Inflammatory macrophage treated with lipopolysaccharide for 4 hours (primary cell): Measurements from ENCODE around the gene WFDC12.

Experiments used
- DNase-seq: peaks from one replicate; pipeline ENCODE4 v3.0.0-alpha.2; 2020

Gene WFDC12

GRCh38 chr20:45087814-45088213, 36.5 kb downstream of the WFDC12 start:
- no peak for DNase-seq

- peak; percentile 81 for DNase-seq
Measured at GRCh38 chr20:45087097-45087790, 37.0 kb downstream of the WFDC12 start.

DNA sequence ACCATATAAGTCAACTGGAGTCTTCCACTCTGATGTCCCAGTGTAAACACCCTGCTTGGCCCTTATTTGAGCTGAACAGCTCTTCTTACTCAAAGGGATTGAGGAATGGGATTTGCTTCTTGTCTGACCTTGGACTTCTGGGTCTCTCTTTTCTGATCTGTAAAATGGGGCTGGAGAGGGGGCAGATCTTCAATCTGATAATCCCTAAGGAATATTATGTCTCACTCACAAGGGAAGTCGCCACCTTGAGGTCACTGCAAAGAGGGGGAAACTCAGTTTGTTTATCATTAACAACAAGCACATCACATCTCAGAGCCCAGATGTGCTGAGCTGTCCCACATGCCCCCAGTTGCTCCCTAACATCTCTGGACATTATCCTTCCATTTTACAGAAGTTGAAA, 38.4 kb downstream of the WFDC12 start:
- no peak for DNase-seq

DNA sequence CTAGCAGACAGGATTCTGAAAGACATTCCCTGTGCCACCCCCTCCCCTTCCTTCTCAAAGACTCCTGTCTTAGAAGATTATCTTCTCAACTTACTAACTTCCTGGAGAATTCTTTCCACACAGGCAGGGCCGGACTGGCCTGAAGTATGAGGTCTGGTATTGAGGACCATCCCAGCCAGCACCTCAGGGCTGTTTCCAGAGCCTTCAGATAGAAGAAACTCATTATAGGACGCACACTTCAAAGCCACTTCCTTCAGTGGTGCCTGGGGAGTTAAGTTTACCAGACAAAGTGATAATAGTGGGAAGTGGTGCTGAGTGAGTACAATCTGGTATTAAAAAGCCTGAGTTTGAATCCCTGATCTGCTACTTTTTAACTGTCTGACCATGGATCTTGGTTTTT, 39.0 kb downstream of the WFDC12 start:
- DNase-seq = no peak

GRCh38 chr20:45083127-45083526, 41.1 kb downstream of the WFDC12 start:
- no peak for DNase-seq

DNA sequence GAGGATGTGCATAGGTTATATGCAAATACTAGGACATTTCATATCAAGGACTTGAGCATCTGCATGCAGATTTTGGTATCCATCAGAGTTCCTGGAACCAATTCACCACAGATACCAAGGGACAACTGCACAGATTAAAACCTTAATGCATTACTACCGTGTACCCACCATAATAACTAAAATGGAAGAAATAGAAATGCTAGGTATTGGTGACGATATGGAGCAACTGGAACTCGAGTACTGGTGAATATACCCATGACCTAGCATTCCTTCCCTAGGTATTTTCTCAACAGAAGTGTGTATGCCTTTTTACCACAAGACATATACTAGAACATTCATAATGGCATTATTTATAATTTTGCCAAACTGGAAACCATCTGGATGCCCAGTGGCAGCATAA, 41.8 kb downstream of the WFDC12 start:
- DNase-seq = no peak

DNA sequence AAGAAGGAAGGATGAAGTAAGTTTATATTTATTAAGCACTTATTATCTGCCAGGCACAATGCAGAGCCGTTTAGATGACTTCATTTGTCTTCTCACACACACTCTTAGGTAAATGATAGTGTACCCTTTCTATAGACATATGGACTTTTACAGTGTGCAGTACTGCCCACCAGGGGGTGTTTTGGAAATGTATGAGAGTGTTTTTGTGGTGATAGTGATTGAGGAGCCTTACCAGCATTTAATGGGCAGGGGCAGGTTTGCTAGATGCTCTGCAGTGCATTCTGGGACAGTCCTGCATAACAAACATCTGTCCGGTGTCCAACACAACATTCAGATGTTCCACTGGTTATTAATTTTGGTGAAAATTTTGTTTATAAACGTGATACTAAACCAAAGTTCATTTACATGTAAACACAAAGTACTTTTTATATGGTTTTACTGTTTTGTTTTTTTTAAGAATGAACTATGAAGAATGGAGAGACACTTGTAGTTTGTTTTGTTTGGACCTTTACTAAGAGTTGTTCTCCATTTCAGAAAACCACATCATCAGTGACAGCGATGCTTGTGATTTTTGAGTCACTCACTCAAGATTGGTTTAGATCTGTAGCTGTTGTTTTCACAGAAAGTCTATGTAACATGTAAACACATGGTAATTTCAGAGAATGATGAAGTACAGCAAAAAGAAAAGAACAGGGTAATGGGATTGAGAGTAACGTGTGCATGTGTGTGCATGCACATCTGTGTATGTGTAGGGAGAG, 43.2 kb downstream of the WFDC12 start:
- peak; percentile 52 for DNase-seq

- no peak for DNase-seq
Measured at GRCh38 chr20:45077559-45077958, 46.7 kb downstream of the WFDC12 start.
